ENCODE data around the gene SLC39A10.
A peak's percentile ranks its signal among the peaks of the same experiment; 100 is the strongest.

Gene SLC39A10

DNA sequence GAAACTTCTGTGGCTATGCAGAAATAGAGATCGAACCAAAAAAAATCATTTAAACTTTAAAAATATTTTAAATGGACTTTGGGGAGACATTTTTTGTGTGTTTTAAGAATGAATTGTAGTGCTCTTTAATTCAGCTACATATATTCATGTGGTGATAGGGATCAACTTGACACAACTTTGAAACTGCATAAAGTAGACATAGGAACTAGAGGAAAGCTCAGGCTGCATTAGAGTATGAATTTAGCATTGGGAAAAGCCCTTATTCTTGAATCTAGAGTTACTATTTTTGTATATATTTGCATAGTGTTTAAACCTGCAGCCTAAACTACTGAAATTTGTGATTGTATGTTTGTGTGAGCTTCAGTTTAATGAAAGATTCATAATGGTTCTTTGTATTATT lies 78.3 kb downstream of the SLC39A10 start:
- TF ChIP-seq GATA1 (IDR thresholded peaks at IDR 0.05; ENCODE audit: low read depth, low read length) (no peak), POLR2A (IDR thresholded peaks at IDR 0.05; ENCODE audit: low read length) (no peak)
- DNase-seq: no peak

DNA sequence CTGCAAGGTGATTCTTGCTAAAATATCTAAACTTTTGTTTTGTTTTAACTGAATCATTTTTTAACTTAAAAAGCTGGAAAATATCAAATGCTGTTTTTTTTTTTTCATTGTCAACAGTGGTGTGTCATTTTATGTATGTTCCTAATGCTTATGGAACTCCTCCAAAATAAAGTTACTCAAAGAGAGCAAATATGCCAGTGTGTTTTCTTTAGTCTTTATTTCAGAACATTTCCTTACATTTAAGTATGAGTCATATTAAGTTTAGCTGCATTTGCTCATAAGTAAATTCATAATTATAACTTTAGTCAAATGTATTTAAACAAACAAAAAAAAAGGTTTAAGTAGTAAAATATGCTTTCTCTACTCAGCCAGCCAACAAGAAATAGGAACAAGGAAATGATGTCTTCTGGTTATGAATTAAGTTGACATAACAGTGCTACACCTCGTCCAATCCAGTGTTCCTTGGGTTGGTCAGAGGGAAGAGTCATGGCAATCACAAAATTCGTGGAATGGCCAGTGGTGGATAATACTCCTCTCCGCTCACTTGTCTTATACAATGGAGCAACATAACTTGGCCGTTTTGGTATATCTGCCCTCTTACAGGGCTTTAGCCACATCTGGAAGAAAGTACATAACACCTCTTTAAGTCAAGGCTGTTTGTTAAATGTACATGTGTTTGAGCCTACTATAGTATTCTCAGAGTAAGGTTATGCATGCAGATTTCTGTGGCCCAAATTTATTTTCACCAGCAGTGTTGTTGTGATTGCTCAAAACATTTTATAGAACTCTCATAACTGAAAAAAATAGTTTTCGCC lies 80.7 kb downstream of the SLC39A10 start:
- DNase-seq: no peak
- TF ChIP-seq POLR2A (IDR thresholded peaks at IDR 0.05; ENCODE audit: low read length) (no peak), GATA1 (IDR thresholded peaks at IDR 0.05; ENCODE audit: low read depth, low read length) (no peak)

DNA sequence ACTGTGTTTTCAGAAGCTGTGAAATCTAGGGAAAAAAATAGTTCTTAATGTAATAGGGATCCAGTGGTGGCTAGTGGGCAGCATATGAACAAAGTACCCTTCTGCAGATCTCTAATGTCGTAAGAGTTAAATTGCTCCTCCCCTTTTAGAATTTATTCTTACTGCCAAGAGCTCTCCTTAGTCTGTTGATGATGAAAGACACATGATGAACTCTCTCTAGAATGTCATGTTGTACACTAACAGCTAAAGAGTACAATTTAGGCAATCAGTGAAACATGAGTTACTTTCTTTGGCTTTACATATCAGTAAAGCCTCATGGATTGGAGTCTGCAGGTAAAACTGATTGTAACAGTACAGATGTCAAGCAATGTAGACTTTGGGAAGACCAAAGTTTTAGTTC lies 84.2 kb downstream of the SLC39A10 start:
- TF ChIP-seq POLR2A (IDR thresholded peaks at IDR 0.05; ENCODE audit: low read length) (no peak), GATA1 (IDR thresholded peaks at IDR 0.05; ENCODE audit: low read depth, low read length) (no peak)
- DNase-seq: no peak

DNA sequence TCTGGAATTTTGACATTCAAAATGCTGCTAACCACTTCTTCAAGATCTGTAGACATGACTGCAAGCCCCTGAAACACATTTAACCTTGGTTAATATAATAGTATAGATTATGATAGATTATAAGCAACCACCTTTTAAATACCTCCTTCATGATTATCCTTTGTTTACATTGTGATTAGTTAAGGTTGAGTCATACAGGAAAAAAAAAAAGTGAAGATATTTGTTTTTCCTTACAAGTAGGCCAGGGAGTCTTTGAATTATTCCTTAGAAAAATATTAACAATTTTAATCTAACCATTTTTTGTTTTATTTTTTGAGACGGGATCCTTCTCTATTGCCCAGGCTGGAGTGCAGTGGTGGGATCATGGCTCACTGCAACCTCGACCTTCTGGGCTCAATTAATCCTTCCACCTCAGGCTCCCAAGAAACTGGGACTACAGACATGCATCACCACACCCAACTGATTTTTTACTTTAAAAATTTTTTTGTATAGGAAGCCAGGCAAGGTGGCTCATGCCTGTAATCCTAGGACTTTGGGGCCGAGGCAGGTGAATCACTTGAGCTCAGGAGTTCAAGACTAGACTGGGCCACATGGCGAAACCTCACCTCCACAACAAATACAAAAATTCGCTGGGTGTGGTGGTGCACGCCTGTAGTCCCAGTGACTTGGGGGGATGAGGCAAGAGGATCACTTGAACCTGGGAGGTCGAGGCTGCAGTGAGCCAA lies 99.4 kb downstream of the SLC39A10 start:
- no peak for DNase-seq
- TF ChIP-seq POLR2A (IDR thresholded peaks at IDR 0.05; ENCODE audit: low read length) (no peak), GATA1 (IDR thresholded peaks at IDR 0.05; ENCODE audit: low read depth, low read length) (no peak)

DNA sequence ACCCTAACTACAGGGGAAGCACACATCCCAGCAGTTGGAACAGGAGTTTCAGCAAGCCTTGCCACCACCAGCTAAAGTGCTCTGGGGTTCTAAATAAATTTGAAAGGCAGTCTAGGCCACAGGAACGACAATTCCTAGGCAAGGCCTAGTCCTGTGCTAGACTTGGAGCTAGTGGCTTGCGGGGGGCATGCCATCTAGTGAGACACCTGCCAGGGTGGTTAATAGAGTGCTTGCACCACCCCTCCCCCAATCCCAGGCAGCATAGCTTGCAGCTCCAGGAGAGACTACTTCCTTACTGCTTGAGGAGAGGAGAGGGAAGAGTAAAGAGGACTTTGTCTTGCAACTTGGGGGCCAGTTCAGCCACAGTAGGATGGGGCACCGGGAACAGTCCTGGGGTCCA lies 101.8 kb downstream of the SLC39A10 start:
- no peak for TF ChIP-seq POLR2A (IDR thresholded peaks at IDR 0.05; ENCODE audit: low read length)
- TF ChIP-seq GATA1 (IDR thresholded peaks at IDR 0.05; ENCODE audit: low read depth, low read length): no peak
- no peak for DNase-seq

DNA sequence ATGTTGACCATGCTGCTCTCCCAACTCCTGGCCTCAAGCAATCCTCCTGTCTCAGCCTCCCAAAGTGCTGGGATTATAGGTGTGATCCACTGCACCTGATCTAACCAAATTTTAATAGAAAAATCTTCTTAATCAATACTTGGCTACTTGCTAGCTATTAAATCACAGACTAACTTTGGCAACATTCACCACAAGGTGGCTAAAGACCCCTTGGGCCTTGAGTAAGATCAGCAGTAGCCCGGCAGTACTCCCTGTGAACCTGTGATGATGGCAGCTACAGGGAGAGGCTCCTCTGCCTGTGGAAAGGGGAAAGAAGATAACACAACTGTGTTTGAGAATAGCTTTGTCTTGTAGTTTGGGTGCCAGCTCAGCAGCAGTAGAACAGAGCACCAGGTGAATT lies 102.9 kb downstream of the SLC39A10 start:
- no peak for DNase-seq
- TF ChIP-seq GATA1 (IDR thresholded peaks at IDR 0.05; ENCODE audit: low read depth, low read length) (no peak), POLR2A (IDR thresholded peaks at IDR 0.05; ENCODE audit: low read length) (no peak)

DNA sequence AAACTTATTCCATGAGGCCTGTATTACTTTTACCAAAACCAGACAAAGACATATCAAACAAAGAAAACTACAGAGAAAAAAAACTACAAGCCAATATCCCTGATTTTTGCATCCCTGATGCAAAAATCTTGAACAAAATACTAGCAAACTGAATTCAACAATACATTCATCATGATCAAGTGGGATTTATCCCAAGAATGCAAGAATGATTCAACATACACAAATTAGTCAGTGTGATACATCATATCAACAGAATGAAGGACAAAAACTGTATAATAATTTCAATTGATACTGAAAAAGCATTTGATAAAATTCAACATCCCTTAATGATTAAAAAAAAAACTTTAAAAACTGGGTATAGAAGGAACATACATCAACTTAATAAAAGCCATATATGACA lies 106.8 kb downstream of the SLC39A10 start:
- no peak for TF ChIP-seq POLR2A (IDR thresholded peaks at IDR 0.05; ENCODE audit: low read length)
- no peak for TF ChIP-seq GATA1 (IDR thresholded peaks at IDR 0.05; ENCODE audit: low read depth, low read length)
- no peak for DNase-seq

DNA sequence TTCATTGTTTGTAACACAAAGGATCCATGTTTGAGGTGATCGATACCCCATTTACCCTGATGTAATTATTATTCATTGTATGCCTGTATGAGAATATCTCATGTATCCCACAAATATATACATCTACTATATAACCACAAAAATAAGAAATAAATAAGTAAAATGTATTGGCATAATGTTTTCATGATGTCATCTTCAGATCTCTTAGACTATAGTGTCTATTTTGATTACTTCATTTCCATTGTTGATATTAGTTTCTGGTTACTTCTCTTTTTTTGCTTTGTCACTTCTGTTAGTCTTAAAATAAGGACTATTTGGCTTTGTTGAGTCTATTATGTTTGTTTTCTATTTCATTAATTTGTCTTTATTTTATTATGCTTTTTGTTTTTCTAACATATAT lies 109.7 kb downstream of the SLC39A10 start:
- no peak for DNase-seq
- TF ChIP-seq POLR2A (IDR thresholded peaks at IDR 0.05; ENCODE audit: low read length): no peak
- no peak for TF ChIP-seq GATA1 (IDR thresholded peaks at IDR 0.05; ENCODE audit: low read depth, low read length)

DNA sequence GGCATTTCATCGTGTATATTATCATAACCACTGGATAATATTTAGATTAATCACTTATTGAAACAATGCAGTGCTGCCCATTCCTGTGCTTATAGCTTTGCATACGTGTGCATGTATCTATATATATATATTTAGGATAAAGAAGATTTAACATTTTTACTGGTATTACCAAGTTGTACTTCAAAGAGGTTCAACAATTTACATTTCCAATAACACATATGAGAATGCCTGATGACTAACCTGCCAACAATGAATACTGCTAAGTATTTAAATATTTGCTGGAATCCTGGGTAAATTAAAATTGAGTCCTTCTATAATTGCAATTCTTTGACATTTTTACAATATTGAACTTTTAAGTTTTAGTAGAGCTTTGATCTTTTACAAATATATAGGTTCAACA lies 111.4 kb downstream of the SLC39A10 start:
- no peak for DNase-seq

DNA sequence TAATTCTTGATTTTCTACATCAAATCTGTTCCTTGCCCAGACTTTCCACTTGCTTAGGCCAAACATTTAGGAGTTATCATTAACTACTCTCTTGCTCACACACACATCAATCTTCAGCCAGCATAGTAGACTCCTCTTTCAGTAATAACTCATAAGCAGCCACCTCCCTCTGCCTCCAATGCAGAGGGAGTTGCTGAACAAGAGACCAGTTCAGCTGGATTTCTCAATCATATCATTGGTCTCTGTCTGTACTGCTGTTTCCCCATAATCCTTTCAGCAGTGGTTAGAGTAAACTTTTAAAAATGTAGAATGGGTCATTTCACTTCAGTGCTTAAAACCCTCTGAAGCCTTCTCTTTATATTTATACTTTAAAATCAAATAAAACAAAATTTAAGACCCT lies 112.9 kb downstream of the SLC39A10 start:
- no peak for DNase-seq
- no peak for TF ChIP-seq GATA1 (IDR thresholded peaks at IDR 0.05; ENCODE audit: low read depth, low read length)
- TF ChIP-seq POLR2A (IDR thresholded peaks at IDR 0.05; ENCODE audit: low read length): no peak

More for the DNA sequence above, 111.4 kb downstream of the SLC39A10 start:
- TF ChIP-seq GATA1 (IDR thresholded peaks at IDR 0.05; ENCODE audit: low read depth, low read length) (no peak), POLR2A (IDR thresholded peaks at IDR 0.05; ENCODE audit: low read length) (no peak)

DNA sequence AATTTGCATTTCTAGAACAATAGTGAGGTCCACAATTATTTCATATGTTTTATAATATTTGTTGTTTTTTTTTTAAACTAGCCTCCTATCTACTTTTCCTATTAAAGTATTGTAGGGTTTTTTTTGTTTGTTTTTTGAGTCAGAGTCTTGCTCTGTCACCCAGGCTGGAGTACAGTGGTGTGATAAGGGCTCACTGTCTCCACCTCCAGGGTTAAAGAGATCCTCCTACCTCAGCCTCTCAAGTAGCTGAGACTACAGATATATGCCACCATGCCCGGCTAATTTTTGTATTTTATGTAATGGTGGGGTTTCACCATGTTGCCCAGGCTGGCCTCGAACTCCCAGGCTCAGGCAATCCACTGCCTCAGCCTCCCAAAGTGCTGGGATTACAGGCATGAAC lies 122.5 kb downstream of the SLC39A10 start:
- DNase-seq: peak; percentile 11 to 28
- TF ChIP-seq GATA1 (IDR thresholded peaks at IDR 0.05; ENCODE audit: low read depth, low read length) (no peak), POLR2A (IDR thresholded peaks at IDR 0.05; ENCODE audit: low read length) (no peak)

DNA sequence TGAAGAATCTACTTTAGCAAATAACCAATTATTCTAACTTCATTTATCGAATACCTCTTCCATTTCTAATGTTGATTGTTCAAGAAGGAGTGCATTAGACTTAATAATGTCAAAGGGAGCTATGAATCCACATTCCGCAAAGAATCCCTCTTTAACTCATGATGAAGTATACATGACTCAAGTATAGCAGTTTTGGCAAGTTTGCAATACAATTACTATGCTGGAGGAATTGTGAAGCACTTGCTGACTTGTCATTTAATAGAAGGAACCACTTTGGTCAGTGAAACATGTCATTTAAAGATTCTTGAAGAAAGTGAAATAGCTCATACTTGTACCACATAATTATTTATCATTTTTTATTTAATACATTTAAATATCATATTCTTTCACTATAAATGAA lies 125.1 kb downstream of the SLC39A10 start:
- no peak for DNase-seq
- no peak for TF ChIP-seq POLR2A (IDR thresholded peaks at IDR 0.05; ENCODE audit: low read length)
- no peak for TF ChIP-seq GATA1 (IDR thresholded peaks at IDR 0.05; ENCODE audit: low read depth, low read length)
